GM23338 (cell line): ENCODE data around the gene MTHFSD. TPM values are rescaled to one million over a fixed set of nuclear protein-coding genes. Genes with fewer than 3 reads are reported as not detected.

Source experiments
- ATAC-seq: fragments of 200-7000 bp; cut with Tn5 transposase; 3 replicates; pipeline ENCODE4 v1.9.1; 2020
- DNase-seq: peaks from one replicate; pipeline ENCODE4 v3.0.0-alpha.2; 2015; ENCODE audit warnings: low spot score
- H2AFZ ChIP-seq: fragments of 200-600 bp; sonication (generic); 2 replicates; pipeline ENCODE4 v1.8.0; 2016; ENCODE audit warnings: antibody characterized with exemption, mild to moderate bottlenecking, moderate library complexity
- H3F3A ChIP-seq: fragments of 200-600 bp; sonication (generic); replicated peaks from 2 replicates; pipeline ENCODE4 v1.8.0; 2017; ENCODE audit warnings: antibody characterized with exemption, mixed run types, low read depth
- H3K27ac ChIP-seq: fragments of 200-600 bp; sonication (generic); 2 replicates; pipeline ENCODE4 v1.6.1; 2016; ENCODE audit warnings: low read depth
- H3K27me3 ChIP-seq: fragments of 200-600 bp; sonication (generic); 2 replicates; pipeline ENCODE4 v1.8.0; 2016; ENCODE audit warnings: mild to moderate bottlenecking, mixed run types, moderate library complexity; ENCODE audit not compliant: insufficient read depth
- H3K36me3 ChIP-seq: fragments of 200-600 bp; sonication (generic); 2 replicates; pipeline ENCODE4 v1.8.0; 2016; ENCODE audit warnings: mild to moderate bottlenecking; ENCODE audit not compliant: insufficient read depth
- H3K4me1 ChIP-seq: fragments of 200-600 bp; sonication (generic); 2 replicates; pipeline ENCODE4 v1.8.0; 2016; ENCODE audit warnings: mild to moderate bottlenecking, moderate library complexity; ENCODE audit not compliant: insufficient read depth
- H3K4me2 ChIP-seq: fragments of 200-600 bp; sonication (generic); 2 replicates; pipeline ENCODE4 v1.7.1; 2017; ENCODE audit warnings: mixed run types
- H3K4me3 ChIP-seq: fragments of 200-600 bp; sonication (generic); 2 replicates; pipeline ENCODE4 v1.6.1; 2016; ENCODE audit warnings: mixed run types
- H3K79me2 ChIP-seq: fragments of 200-600 bp; sonication (generic); replicated peaks from 2 replicates; pipeline ENCODE4 v1.8.0; 2017; ENCODE audit warnings: mild to moderate bottlenecking; ENCODE audit not compliant: insufficient read depth
- H3K9me2 ChIP-seq: fragments of 200-600 bp; sonication (generic); 2 replicates; pipeline ENCODE4 v1.8.0; 2017; ENCODE audit not compliant: insufficient read depth
- H4K20me1 ChIP-seq: fragments of 200-600 bp; sonication (generic); replicated peaks from 2 replicates; pipeline ENCODE4 v1.8.0; 2017; ENCODE audit warnings: mild to moderate bottlenecking; ENCODE audit not compliant: insufficient read depth
- H3K27ac Mint-ChIP-seq: 2 replicates; pipeline ENCODE4 v1.8.0; 2020; ENCODE audit warnings: inconsistent platforms, mild to moderate bottlenecking, moderate library complexity, mixed read lengths
- H3K27me3 Mint-ChIP-seq: 3 replicates; pipeline ENCODE4 v1.8.0; 2022; ENCODE audit warnings: low read depth, mild to moderate bottlenecking, moderate library complexity, mixed read lengths, inconsistent platforms; ENCODE audit not compliant: insufficient read depth, poor library complexity
- H3K36me3 Mint-ChIP-seq: 3 replicates; pipeline ENCODE4 v1.8.0; 2021; ENCODE audit warnings: low read depth, mild to moderate bottlenecking, inconsistent platforms, moderate library complexity, mixed read lengths
- H3K4me1 Mint-ChIP-seq: 3 replicates; pipeline ENCODE4 v1.8.0; 2020; ENCODE audit warnings: mild to moderate bottlenecking, inconsistent platforms, mixed read lengths
- H3K4me3 Mint-ChIP-seq: 3 replicates; pipeline ENCODE4 v1.8.0; 2021; ENCODE audit warnings: moderate library complexity, mild to moderate bottlenecking, inconsistent platforms, mixed read lengths
- H3K9me3 Mint-ChIP-seq: 3 replicates; pipeline ENCODE4 v1.8.0; 2020; ENCODE audit warnings: moderate library complexity, mild to moderate bottlenecking, inconsistent platforms, mixed read lengths
- CREB1 ChIP-seq: fragments of 250-450 bp; sonication (Bioruptor Pico); IDR thresholded peaks from 2 replicates; pipeline ENCODE4 v1.5.0; 2020; ENCODE audit warnings: low read depth, mild to moderate bottlenecking, moderate library complexity
- CTCF ChIP-seq, 2 experiments: fragments of 200-600 bp in 1 of 2; sonication (generic) in 1 of 2; conservative IDR thresholded peaks; 2 replicates each; pipeline versions ENCODE4 v1.5.1 to v1.6.1; 2016 to 2017; ENCODE audit warnings: antibody characterized with exemption in 2 of 2, low read depth in 2 of 2, mild to moderate bottlenecking in 2 of 2, moderate library complexity in 1 of 2
- EZH2 ChIP-seq: fragments of 200-600 bp; sonication (generic); IDR thresholded peaks from one replicate; pipeline ENCODE4 v1.8.0; 2017; ENCODE audit warnings: antibody characterized with exemption, mild to moderate bottlenecking, low read depth; ENCODE audit not compliant: unreplicated experiment
- EZH2phosphoT487 ChIP-seq: fragments of 200-600 bp; sonication (generic); IDR thresholded peaks from one replicate; pipeline ENCODE4 v1.8.1; 2018; ENCODE audit warnings: antibody characterized with exemption; ENCODE audit not compliant: unreplicated experiment
- JUNB ChIP-seq: IDR thresholded peaks from one replicate; pipeline ENCODE4 v1.6.1; 2016; ENCODE audit warnings: antibody characterized with exemption; ENCODE audit not compliant: unreplicated experiment
- NANOG ChIP-seq: IDR thresholded peaks from 2 replicates; pipeline ENCODE4 v1.6.1; 2016; ENCODE audit warnings: antibody characterized with exemption, borderline replicate concordance
- POLR2AphosphoS5 ChIP-seq: IDR thresholded peaks from 2 replicates; pipeline ENCODE4 v1.6.1; 2016; ENCODE audit warnings: antibody characterized with exemption, low read depth
- REST ChIP-seq: IDR thresholded peaks from one replicate; pipeline ENCODE4 v1.6.1; 2018; ENCODE audit warnings: antibody characterized with exemption; ENCODE audit not compliant: unreplicated experiment
- STAT1 ChIP-seq: IDR thresholded peaks from one replicate; pipeline ENCODE4 v1.6.1; 2016; ENCODE audit warnings: antibody characterized with exemption; ENCODE audit not compliant: unreplicated experiment
- ZNF114 ChIP-seq: fragments of 250-450 bp; sonication (Bioruptor Pico); IDR thresholded peaks from 2 replicates; pipeline ENCODE4 v1.5.0; 2020; ENCODE audit warnings: mild to moderate bottlenecking, moderate library complexity
- ZNF331 ChIP-seq: fragments of 250-450 bp; sonication (Bioruptor Pico); IDR thresholded peaks from 2 replicates; pipeline ENCODE4 v1.5.0; 2020; ENCODE audit warnings: low read depth, mild to moderate bottlenecking, moderate library complexity
- polyA plus RNA-seq: library from polyadenylated mRNA; unstranded; fragments of >200 nt; fragmentation: Nextera tagmentation; extraction: Ambion mirVana; gene quantifications from 2 replicates; pipeline ENCODE4 v1.2.1, GENCODE V29; 2016
- total RNA-seq: library from RNA; depleted of rRNA; stranded (reverse); fragments of >200 nt; shearing (Covaris generic); gene quantifications from 2 replicates; pipeline ENCODE4 v1.2.3, GENCODE V29; 2014
- TF ChIP-seq, protein P1 (sequence below): IDR thresholded peaks from 2 replicates; pipeline ENCODE4 v1.6.1; 2016; ENCODE audit warnings: antibody characterized with exemption
- TF ChIP-seq, protein P2 (sequence below): fragments of 250-450 bp; sonication (Bioruptor Pico); IDR thresholded peaks from 2 replicates; pipeline ENCODE4 v1.5.0; 2020; ENCODE audit warnings: mild to moderate bottlenecking, moderate library complexity

Gene MTHFSD
- total and polyA plus RNA-seq, 2 experiments from 2014 or later: 7.2 to 8.1 TPM

GRCh38 chr16:86537486-86537885 lies 17.5 kb downstream of the MTHFSD start:
- Histone ChIP-seq H2AFZ (no peak overlapping the region), H3K4me1 (no peaks in the 10 kb centered on the region), H3K4me2 (no peak overlapping the region), H3K79me2 (no peaks in the 10 kb centered on the region), H3K36me3 (no peaks in the 10 kb centered on the region; the same call in 1 of the 2 replicates), H3K27me3 (no peaks in the 10 kb centered on the region), H4K20me1 (no peaks in the 10 kb centered on the region), H3K9me2 (no peaks in the 10 kb centered on the region), H3K4me3 (no peak overlapping the region), H3F3A (no peaks in the 10 kb centered on the region), H3K27ac (no peak overlapping the region)
- Mint-ChIP-seq H3K27ac (no peak overlapping the region), H3K36me3 (peaks cover 10% of the 10 kb centered on the region; the same call in 2 of the 3 replicates), H3K4me3 (no peak overlapping the region), H3K9me3 (no peaks in the 10 kb centered on the region), H3K4me1 (no peaks in the 10 kb centered on the region), H3K27me3 (peaks cover 3% of the 10 kb centered on the region)
- TF ChIP-seq POLR2AphosphoS5 (no peak), CREB1 (CRISPR knock-in tag) (no peak), CTCF (conservative IDR thresholded peaks at IDR 0.05; ENCODE audit: low read depth in 2 of 2) (no peak), STAT1 (no peak), EZH2 (no peak), EZH2phosphoT487 (no peak), JUNB (no peak), NANOG (no peak), ZNF331 (CRISPR knock-in tag) (no peak), ZNF114 (CRISPR knock-in tag) (no peak), REST (no peak)
- TF ChIP-seq, protein P1, sequence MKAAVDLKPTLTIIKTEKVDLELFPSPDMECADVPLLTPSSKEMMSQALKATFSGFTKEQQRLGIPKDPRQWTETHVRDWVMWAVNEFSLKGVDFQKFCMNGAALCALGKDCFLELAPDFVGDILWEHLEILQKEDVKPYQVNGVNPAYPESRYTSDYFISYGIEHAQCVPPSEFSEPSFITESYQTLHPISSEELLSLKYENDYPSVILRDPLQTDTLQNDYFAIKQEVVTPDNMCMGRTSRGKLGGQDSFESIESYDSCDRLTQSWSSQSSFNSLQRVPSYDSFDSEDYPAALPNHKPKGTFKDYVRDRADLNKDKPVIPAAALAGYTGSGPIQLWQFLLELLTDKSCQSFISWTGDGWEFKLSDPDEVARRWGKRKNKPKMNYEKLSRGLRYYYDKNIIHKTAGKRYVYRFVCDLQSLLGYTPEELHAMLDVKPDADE: no peak
- TF ChIP-seq, protein P2, sequence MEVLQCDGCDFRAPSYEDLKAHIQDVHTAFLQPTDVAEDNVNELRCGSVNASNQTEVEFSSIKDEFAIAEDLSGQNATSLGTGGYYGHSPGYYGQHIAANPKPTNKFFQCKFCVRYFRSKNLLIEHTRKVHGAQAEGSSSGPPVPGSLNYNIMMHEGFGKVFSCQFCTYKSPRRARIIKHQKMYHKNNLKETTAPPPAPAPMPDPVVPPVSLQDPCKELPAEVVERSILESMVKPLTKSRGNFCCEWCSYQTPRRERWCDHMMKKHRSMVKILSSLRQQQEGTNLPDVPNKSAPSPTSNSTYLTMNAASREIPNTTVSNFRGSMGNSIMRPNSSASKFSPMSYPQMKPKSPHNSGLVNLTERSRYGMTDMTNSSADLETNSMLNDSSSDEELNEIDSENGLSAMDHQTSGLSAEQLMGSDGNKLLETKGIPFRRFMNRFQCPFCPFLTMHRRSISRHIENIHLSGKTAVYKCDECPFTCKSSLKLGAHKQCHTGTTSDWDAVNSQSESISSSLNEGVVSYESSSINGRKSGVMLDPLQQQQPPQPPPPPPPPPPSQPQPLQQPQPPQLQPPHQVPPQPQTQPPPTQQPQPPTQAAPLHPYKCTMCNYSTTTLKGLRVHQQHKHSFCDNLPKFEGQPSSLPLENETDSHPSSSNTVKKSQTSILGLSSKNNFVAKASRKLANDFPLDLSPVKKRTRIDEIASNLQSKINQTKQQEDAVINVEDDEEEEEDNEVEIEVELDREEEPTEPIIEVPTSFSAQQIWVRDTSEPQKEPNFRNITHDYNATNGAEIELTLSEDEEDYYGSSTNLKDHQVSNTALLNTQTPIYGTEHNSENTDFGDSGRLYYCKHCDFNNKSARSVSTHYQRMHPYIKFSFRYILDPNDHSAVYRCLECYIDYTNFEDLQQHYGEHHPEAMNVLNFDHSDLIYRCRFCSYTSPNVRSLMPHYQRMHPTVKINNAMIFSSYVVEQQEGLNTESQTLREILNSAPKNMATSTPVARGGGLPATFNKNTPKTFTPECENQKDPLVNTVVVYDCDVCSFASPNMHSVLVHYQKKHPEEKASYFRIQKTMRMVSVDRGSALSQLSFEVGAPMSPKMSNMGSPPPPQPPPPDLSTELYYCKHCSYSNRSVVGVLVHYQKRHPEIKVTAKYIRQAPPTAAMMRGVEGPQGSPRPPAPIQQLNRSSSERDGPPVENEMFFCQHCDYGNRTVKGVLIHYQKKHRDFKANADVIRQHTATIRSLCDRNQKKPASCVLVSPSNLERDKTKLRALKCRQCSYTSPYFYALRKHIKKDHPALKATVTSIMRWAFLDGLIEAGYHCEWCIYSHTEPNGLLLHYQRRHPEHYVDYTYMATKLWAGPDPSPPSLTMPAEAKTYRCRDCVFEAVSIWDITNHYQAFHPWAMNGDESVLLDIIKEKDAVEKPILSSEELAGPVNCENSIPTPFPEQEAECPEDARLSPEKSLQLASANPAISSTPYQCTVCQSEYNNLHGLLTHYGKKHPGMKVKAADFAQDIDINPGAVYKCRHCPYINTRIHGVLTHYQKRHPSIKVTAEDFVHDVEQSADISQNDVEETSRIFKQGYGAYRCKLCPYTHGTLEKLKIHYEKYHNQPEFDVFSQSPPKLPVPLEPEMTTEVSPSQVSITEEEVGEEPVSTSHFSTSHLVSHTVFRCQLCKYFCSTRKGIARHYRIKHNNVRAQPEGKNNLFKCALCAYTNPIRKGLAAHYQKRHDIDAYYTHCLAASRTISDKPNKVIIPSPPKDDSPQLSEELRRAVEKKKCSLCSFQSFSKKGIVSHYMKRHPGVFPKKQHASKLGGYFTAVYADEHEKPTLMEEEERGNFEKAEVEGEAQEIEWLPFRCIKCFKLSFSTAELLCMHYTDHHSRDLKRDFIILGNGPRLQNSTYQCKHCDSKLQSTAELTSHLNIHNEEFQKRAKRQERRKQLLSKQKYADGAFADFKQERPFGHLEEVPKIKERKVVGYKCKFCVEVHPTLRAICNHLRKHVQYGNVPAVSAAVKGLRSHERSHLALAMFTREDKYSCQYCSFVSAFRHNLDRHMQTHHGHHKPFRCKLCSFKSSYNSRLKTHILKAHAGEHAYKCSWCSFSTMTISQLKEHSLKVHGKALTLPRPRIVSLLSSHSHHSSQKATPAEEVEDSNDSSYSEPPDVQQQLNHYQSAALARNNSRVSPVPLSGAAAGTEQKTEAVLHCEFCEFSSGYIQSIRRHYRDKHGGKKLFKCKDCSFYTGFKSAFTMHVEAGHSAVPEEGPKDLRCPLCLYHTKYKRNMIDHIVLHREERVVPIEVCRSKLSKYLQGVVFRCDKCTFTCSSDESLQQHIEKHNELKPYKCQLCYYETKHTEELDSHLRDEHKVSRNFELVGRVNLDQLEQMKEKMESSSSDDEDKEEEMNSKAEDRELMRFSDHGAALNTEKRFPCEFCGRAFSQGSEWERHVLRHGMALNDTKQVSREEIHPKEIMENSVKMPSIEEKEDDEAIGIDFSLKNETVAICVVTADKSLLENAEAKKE: no peak
- ATAC-seq (no peak), DNase-seq (no peak)
